Gastroesophageal sphincter (tissue), 3 donors: ENCODE measurements around the gene ATG13.

Experiments used
- CTCF ChIP-seq, 4 experiments: fragments of 200-600 bp in 2 of 4; fragments of 450-650 bp in 2 of 4; sonication (generic) in 1 of 4; IDR thresholded peaks; one replicate each; pipeline ENCODE4 v1.5.1; 2017 to 2019; ENCODE audit warnings: antibody characterized with exemption in 4 of 4, mild to moderate bottlenecking in 2 of 4, moderate library complexity in 2 of 4
- EP300 ChIP-seq: sonication (generic); formaldehyde crosslinking; IDR thresholded peaks from one replicate; pipeline ENCODE4 v1.6.1; 2017; ENCODE audit warnings: antibody characterized with exemption, mild to moderate bottlenecking
- POLR2A ChIP-seq, 2 donors: fragments of 450-650 bp; IDR thresholded peaks; one replicate each; pipeline ENCODE4 v1.6.1; 2017; ENCODE audit warnings: antibody characterized with exemption in 2 of 2, mild to moderate bottlenecking in 2 of 2, moderate library complexity in 1 of 2
- POLR2AphosphoS5 ChIP-seq: sonication (generic); formaldehyde crosslinking; IDR thresholded peaks from one replicate; pipeline ENCODE4 v1.6.1; 2017; ENCODE audit warnings: antibody characterized with exemption

- TF ChIP-seq CTCF (IDR thresholded peaks at IDR 0.05), result no peak
- no peak for TF ChIP-seq POLR2A (IDR thresholded peaks at IDR 0.05)
- TF ChIP-seq EP300, result no peak
- TF ChIP-seq POLR2AphosphoS5, result no peak
Measured at GRCh38 chr11:46640036-46640788, 22.9 kb downstream of the ATG13 start.
